GM18508 (cell line): Measurements from ENCODE around the gene LIN37.
"Not testable (repeated sequence)": the region's sequence is repeated elsewhere in the genome, so short reads cannot be mapped to it uniquely, and the experiment has no call there.

Source experiments
- ATAC-seq: cut with Tn5 transposase; IDR thresholded peaks from one replicate; pipeline ENCODE4 v1.9.1; 2021; ENCODE audit warnings: moderate number of reproducible peaks; ENCODE audit not compliant: insufficient read depth, unreplicated experiment

The LIN37 gene

GRCh38 chr19:35786299-35787160, 38.2 kb downstream of the LIN37 start:
- ATAC-seq: no peak

DNA sequence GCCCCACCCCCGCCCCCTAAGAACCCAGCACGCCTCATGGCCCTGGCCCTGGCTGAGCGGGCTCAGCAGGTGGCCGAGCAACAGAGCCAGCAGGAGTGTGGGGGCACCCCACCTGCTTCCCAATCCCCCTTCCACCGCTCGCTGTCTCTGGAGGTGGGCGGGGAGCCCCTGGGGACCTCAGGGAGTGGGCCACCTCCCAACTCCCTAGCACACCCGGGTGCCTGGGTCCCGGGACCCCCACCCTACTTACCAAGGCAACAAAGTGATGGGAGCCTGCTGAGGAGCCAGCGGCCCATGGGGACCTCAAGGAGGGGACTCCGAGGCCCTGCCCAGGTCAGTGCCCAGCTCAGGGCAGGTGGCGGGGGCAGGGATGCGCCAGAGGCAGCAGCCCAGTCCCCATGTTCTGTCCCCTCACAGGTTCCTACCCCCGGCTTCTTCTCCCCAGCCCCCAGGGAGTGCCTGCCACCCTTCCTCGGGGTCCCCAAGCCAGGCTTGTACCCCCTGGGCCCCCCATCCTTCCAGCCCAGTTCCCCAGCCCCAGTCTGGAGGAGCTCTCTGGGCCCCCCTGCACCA, 38.9 kb downstream of the LIN37 start:
- no peak for ATAC-seq

- no peak for ATAC-seq
Measured at GRCh38 chr19:35788205-35788960, 40.0 kb downstream of the LIN37 start.

GRCh38 chr19:35789195-35789977, 41.0 kb downstream of the LIN37 start:
- no peak for ATAC-seq

DNA sequence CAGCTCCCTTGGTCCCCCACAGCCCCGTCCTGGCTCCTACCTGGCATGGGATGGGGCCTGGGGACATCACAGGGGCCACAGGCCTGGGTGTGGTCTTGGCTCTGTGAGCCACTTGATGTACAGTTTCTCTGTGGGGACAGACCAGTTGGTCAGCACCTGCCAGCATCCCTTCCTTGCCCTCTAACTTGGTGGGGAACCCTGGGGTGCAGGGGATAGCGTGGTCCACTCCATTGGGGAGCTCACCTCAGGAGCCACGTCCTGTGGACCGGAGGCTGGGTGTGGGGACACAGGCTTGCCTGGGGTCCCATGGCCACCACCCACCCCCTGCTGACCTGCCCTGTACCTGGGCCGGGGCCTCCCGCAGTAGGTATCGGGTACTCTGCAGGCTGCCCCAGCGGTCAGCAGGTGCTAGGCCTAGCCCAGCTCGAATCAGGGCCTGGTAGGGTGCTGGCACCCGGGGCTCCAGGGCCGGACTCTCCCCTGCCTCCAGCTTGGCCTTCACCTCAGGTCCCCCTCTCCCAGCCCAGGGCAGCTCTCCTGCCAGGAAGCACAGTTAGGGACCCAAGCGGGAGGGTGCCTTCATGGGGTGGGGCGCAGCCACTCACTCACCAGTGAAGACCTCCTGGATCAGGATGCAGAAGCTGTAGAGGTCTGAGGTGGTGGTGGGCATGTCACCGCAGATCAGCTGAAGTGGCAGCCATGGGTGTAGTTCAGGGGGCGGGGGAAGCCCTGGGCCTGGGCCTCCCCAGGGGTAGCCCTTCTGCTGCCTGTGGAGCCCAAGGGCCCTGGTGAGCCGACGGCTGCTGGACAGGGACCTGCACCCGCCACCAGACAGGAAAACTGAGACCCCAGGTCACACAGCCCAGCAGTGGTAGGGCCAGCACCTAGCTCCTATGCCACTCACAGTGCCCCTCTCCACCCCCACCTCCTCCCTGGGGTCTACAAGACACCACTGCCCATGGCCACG, 41.9 kb downstream of the LIN37 start:
- ATAC-seq: no peak

DNA sequence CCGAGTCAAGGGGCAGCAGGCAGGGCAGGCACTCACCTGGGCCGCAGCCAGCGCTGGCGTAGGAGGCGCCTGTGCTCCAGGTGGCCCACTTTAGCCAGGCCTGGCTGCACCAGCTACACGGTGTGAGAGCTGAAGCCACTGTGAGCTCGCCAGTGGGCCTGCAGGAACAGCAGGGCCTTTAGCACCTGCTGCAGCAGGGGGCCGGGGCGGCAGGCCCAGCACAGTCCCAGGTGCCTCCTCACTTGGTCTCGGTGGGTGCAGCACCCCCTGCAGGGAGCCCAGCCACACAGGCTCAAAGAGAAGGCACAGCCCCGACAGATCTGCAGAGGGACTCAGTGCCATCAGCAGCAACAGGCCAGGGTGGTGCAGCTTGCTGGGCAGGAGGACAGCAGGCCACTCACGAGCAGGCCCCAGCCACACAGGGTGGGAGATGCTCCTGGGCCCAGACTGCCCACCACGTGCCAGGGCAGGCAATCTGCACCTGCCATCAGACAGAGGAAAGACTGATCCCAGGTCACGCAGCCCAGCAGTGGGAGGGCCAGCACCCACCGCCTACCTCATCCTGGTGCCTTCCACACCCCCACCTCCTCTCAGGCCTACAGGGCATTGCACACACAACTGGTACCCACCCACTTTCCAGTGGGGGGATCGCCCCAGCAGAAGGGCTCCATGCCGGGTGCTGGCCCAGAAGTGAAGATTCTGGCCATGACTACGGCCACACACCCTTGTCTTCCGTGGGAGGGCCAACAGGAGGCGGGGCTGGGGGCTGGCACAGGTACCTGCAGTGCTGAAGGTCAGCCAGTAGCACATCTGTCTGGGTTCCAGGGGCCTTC, 42.8 kb downstream of the LIN37 start:
- no peak for ATAC-seq

GRCh38 chr19:35791814-35792279, 43.5 kb downstream of the LIN37 start:
- no peak for ATAC-seq

DNA sequence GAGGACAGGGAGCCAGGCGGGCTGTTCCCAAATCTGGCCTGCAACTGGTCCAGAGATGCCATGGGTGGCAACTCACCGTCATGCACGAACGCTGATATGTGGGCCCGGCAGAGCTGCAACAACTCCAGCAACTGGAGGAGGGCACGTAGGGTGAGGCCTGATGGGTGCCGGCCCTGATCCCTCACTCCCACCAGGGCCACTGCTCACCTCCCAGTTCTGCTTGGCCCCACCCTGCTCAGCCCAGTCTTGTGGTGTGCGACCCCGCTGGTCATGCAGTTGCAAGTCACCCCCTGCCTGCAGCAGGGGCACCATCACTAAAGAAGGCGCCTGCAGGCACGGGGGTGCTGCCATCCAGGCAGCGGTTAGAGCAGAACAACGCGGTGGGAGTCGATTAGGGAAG, 43.9 kb downstream of the LIN37 start:
- no peak for ATAC-seq

- ATAC-seq: no peak
Measured at GRCh38 chr19:35792888-35793287, 44.5 kb downstream of the LIN37 start.

- ATAC-seq: no peak
Measured at GRCh38 chr19:35793381-35794165, 45.2 kb downstream of the LIN37 start.

DNA sequence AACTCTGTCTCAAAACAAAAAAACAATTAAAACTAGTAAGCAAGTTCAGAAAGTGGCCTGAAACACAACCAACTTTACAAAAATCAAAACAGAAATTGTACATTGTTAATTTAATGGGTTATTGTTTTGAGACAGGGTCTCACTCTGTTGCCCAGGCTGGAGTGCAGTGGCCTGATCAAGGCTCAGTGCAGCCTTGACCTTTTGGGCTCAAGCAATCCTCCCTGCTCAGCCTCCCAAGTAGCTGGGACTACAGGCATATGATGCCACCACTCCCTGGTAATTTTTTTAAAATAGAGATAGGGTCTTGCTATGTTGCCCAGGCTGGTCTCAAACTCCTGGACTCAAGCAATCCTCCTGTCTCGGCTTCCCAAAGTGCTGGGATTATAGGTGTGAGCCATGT, 47.2 kb downstream of the LIN37 start:
- ATAC-seq: not testable (repeated sequence)

GRCh38 chr19:35796645-35797542, 48.5 kb downstream of the LIN37 start:
- no peak for ATAC-seq

GRCh38 chr19:35797663-35798062, 49.3 kb downstream of the LIN37 start:
- ATAC-seq: no peak

DNA sequence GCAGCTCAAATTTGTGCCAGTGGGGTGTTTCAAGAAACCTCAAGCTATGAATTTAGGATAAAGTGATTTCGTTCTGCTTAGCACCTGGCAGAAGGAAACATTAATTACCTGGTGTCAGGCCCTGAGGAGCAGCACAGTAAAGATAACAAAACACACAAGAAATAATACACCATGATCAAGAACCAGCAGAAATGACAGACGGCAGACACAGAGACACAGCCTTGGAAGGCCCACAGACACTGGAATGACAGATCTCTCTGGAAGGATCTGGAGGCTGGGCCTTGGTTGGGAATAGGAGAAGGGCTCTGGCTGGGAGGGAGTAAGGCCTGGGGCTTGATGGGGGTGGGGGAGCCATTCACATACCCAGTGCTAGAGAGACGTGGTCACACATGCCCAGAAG, 53.5 kb downstream of the LIN37 start:
- no peak for ATAC-seq
